GM18909 (cell line): Measurements from ENCODE around the gene MAGOHB.

Source experiments
- ATAC-seq: cut with Tn5 transposase; IDR thresholded peaks from one replicate; pipeline ENCODE4 v1.9.1; 2021; ENCODE audit warnings: mild to moderate bottlenecking; ENCODE audit not compliant: unreplicated experiment, poor library complexity

MAGOHB gene

GRCh38 chr12:10557766-10558165 lies 55.6 kb downstream of the MAGOHB start:
- ATAC-seq: peak; percentile 36

GRCh38 chr12:10557329-10557728 lies 56.1 kb downstream of the MAGOHB start:
- ATAC-seq: peak; percentile 16

- ATAC-seq: no peak
Observed at GRCh38 chr12:10554756-10555481, 58.5 kb downstream of the MAGOHB start.

- no peak for ATAC-seq
Observed at GRCh38 chr12:10554228-10554755, 59.1 kb downstream of the MAGOHB start.
